ENCODE results near the gene NXT2.

DNA sequence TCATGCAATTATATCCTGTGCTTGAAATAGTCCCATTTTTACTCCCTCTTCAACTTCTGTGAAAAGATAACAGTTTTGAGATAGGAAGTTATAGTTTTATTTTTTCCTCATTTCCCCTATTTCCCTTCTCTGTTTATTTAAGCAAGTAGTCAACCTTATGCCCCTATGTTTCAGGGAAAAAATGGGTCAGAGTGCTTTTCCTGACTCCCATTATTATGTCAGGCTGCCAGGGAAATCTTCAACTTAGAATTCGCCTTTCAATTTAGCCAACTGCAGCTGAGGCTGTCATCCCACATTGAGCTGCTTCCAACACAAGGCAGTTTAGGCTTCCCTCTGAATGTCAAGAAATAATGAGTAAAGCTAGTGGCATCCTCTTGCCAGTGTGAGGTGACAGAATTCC is 42.3 kb downstream of the NXT2 start:
- TF ChIP-seq, protein P1, sequence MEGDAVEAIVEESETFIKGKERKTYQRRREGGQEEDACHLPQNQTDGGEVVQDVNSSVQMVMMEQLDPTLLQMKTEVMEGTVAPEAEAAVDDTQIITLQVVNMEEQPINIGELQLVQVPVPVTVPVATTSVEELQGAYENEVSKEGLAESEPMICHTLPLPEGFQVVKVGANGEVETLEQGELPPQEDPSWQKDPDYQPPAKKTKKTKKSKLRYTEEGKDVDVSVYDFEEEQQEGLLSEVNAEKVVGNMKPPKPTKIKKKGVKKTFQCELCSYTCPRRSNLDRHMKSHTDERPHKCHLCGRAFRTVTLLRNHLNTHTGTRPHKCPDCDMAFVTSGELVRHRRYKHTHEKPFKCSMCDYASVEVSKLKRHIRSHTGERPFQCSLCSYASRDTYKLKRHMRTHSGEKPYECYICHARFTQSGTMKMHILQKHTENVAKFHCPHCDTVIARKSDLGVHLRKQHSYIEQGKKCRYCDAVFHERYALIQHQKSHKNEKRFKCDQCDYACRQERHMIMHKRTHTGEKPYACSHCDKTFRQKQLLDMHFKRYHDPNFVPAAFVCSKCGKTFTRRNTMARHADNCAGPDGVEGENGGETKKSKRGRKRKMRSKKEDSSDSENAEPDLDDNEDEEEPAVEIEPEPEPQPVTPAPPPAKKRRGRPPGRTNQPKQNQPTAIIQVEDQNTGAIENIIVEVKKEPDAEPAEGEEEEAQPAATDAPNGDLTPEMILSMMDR (IDR thresholded peaks at IDR 0.05; ENCODE audit: low read depth, low read length, missing input control) = no peak
- TF ChIP-seq TAF1 (conservative IDR thresholded peaks at IDR 0.05) = no peak
- TF ChIP-seq, protein P2, sequence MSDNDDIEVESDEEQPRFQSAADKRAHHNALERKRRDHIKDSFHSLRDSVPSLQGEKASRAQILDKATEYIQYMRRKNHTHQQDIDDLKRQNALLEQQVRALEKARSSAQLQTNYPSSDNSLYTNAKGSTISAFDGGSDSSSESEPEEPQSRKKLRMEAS (IDR thresholded peaks at IDR 0.05) = no peak
- no peak for TF ChIP-seq JUND (IDR thresholded peaks at IDR 0.05)
- no peak for TF ChIP-seq RXRA (IDR thresholded peaks at IDR 0.05)
- TF ChIP-seq, protein P3, sequence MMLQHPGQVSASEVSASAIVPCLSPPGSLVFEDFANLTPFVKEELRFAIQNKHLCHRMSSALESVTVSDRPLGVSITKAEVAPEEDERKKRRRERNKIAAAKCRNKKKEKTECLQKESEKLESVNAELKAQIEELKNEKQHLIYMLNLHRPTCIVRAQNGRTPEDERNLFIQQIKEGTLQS (IDR thresholded peaks at IDR 0.05) = no peak
- no peak for TF ChIP-seq RAD21 (IDR thresholded peaks at IDR 0.05)
- no peak for TF ChIP-seq SP1 (IDR thresholded peaks at IDR 0.05)
- no peak for TF ChIP-seq EGR1 (IDR thresholded peaks at IDR 0.05; ENCODE audit: low read depth in 2 of 2)
- TF ChIP-seq HNF4G (IDR thresholded peaks at IDR 0.05) = no peak
- TF ChIP-seq, protein P4, sequence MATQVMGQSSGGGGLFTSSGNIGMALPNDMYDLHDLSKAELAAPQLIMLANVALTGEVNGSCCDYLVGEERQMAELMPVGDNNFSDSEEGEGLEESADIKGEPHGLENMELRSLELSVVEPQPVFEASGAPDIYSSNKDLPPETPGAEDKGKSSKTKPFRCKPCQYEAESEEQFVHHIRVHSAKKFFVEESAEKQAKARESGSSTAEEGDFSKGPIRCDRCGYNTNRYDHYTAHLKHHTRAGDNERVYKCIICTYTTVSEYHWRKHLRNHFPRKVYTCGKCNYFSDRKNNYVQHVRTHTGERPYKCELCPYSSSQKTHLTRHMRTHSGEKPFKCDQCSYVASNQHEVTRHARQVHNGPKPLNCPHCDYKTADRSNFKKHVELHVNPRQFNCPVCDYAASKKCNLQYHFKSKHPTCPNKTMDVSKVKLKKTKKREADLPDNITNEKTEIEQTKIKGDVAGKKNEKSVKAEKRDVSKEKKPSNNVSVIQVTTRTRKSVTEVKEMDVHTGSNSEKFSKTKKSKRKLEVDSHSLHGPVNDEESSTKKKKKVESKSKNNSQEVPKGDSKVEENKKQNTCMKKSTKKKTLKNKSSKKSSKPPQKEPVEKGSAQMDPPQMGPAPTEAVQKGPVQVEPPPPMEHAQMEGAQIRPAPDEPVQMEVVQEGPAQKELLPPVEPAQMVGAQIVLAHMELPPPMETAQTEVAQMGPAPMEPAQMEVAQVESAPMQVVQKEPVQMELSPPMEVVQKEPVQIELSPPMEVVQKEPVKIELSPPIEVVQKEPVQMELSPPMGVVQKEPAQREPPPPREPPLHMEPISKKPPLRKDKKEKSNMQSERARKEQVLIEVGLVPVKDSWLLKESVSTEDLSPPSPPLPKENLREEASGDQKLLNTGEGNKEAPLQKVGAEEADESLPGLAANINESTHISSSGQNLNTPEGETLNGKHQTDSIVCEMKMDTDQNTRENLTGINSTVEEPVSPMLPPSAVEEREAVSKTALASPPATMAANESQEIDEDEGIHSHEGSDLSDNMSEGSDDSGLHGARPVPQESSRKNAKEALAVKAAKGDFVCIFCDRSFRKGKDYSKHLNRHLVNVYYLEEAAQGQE (IDR thresholded peaks at IDR 0.05) = no peak
- no peak for TF ChIP-seq GABPA (IDR thresholded peaks at IDR 0.05 in 1 of 2, conservative IDR thresholded peaks at IDR 0.05 in 1 of 2)
- no peak for TF ChIP-seq YY1 (IDR thresholded peaks at IDR 0.05)

All from liver (tissue), 3 donors.